ENCODE measurements around the gene SGTA.

GRCh38 chr19:2755448-2755705 is 27.7 kb downstream of the SGTA start:
- TF ChIP-seq CTCF (IDR thresholded peaks at IDR 0.05) (no peak), ZFX (IDR thresholded peaks at IDR 0.05; ENCODE audit: borderline replicate concordance) (no peak)
